OCI-LY3 (cell line): ENCODE data around the gene MINPP1.

Experiments
- CTCF ChIP-seq: fragments of 200-600, 300-600 bp; sonication (generic); IDR thresholded peaks from 2 replicates; pipeline ENCODE4 v1.5.1; 2014; ENCODE audit warnings: antibody characterized with exemption, low read length, low read depth
- EZH2phosphoT487 ChIP-seq: fragments of 200-600 bp; shearing (Covaris generic); IDR thresholded peaks from 2 replicates; pipeline ENCODE4 v1.6.1; 2018; ENCODE audit warnings: antibody characterized with exemption, mixed run types, low read depth

GRCh38 chr10:87557409-87557808 lies 52.7 kb downstream of the MINPP1 start:
- TF ChIP-seq CTCF (no peak), EZH2phosphoT487 (no peak)
